OCI-LY1 (cell line): ENCODE data around the gene ABR.

Experiments used
- H2AFZ ChIP-seq: fragments of 200-600 bp; sonication (generic), shearing (Covaris generic); 2 replicates; pipeline ENCODE4 v1.6.0; 2014; ENCODE audit warnings: antibody characterized with exemption, mild to moderate bottlenecking, low read length
- H3F3A ChIP-seq: fragments of 200-600 bp; sonication (generic), shearing (Covaris generic); 2 replicates; pipeline ENCODE4 v1.6.0; 2014; ENCODE audit warnings: mild to moderate bottlenecking, antibody characterized with exemption, low read length, moderate library complexity; ENCODE audit not compliant: insufficient read depth
- H3K27ac ChIP-seq: fragments of 200-600 bp; sonication (generic); 2 replicates; pipeline ENCODE4 v1.5.1; 2014; ENCODE audit warnings: low read length, mixed run types, mild to moderate bottlenecking, low read depth; ENCODE audit not compliant: poor library complexity, severe bottlenecking
- H3K27me3 ChIP-seq: fragments of 200-600 bp; sonication (generic); 2 replicates; pipeline ENCODE4 v1.6.0; 2014; ENCODE audit warnings: antibody characterized with exemption, mild to moderate bottlenecking, low read length, moderate library complexity; ENCODE audit not compliant: insufficient read depth
- H3K36me3 ChIP-seq: fragments of 200-600 bp; sonication (generic); 2 replicates; pipeline ENCODE4 v1.6.1; 2014; ENCODE audit warnings: mild to moderate bottlenecking, antibody characterized with exemption, low read length, moderate library complexity, mixed read lengths; ENCODE audit not compliant: insufficient read depth
- H3K4me1 ChIP-seq: fragments of 200-600 bp; sonication (generic); 2 replicates; pipeline ENCODE4 v1.5.1; 2014; ENCODE audit warnings: mild to moderate bottlenecking, low read length, moderate library complexity; ENCODE audit not compliant: insufficient read depth, severe bottlenecking
- H3K4me2 ChIP-seq: fragments of 200-600 bp; sonication (generic), shearing (Covaris generic); 2 replicates; pipeline ENCODE4 v1.6.1; 2014; ENCODE audit warnings: low read length
- H3K4me3 ChIP-seq: fragments of 200-600 bp; sonication (generic); 2 replicates; pipeline ENCODE4 v1.5.1; 2014; ENCODE audit warnings: low read length, low read depth, mild to moderate bottlenecking, mixed read lengths; ENCODE audit not compliant: poor library complexity, severe bottlenecking
- H3K79me2 ChIP-seq: fragments of 200-600 bp; shearing (Covaris generic); 2 replicates; pipeline ENCODE4 v1.6.1; 2016; ENCODE audit warnings: mixed run types, low read length, mixed read lengths; ENCODE audit not compliant: insufficient read depth
- H3K9ac ChIP-seq: fragments of 200-600 bp; sonication (generic), shearing (Covaris generic); 2 replicates; pipeline ENCODE4 v1.6.1; 2014; ENCODE audit warnings: mild to moderate bottlenecking, low read length, mixed read lengths
- H3K9me2 ChIP-seq: fragments of 200-600 bp; sonication (generic), shearing (Covaris generic); 2 replicates; pipeline ENCODE4 v1.6.1; 2014; ENCODE audit warnings: low read depth, mild to moderate bottlenecking, low read length, mixed read lengths
- H3K9me3 ChIP-seq: fragments of 200-600 bp; shearing (Covaris generic); 2 replicates; pipeline ENCODE4 v1.6.1; 2014; ENCODE audit warnings: low read length, mixed read lengths
- H4K20me1 ChIP-seq: fragments of 200-600 bp; sonication (generic), shearing (Covaris generic); 2 replicates; pipeline ENCODE4 v1.6.0; 2016; ENCODE audit warnings: mild to moderate bottlenecking, low read length; ENCODE audit not compliant: insufficient read depth
- EZH2 ChIP-seq: fragments of 200-600 bp; sonication (generic), shearing (Covaris generic); IDR thresholded peaks from 2 replicates; pipeline ENCODE4 v1.8.0; 2017; ENCODE audit warnings: borderline replicate concordance, mixed run types, mild to moderate bottlenecking, antibody characterized with exemption, low read length, moderate library complexity, mixed read lengths
- TF ChIP-seq, protein P1 (sequence below): fragments of 200-600 bp; sonication (generic), shearing (Covaris generic); IDR thresholded peaks from 2 replicates; pipeline ENCODE4 v1.5.1; 2017; ENCODE audit warnings: mild to moderate bottlenecking, antibody characterized with exemption, low read length, moderate library complexity, mixed read lengths

ABR gene

DNA sequence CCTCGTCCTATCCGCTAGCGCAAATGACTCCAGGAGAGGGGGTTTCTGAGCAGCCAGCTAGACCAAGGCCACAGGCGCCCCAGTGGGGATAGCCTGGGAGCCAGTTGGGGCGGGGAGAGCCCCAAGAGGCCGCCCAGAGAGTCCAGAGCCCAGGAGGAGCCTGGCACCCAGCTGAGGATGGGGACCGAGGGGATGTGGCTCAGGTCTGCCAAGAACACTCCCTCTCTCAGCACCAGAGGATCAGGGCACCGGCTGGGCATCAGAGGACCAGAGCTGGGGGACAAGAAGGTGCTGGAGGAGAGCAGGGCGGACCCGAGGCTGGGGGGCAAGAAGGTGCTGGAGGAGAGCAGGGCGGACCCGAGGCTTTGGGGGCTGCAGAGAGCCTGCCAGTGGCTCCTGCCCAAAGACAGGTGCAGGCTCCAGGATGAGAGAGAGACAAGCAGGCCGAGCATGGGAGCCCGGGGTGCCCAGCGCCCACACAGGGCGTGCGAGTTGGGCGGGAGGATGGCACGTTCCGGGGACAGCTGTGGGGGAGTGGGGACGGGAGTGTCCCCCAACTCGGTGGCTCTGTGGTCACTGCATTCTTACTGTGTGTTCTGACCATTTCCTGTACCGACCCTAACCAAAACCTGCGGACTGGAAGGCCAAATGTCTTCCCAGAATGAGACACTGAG lies 143.5 kb downstream of the ABR start:
- Histone ChIP-seq H2AFZ (no peak overlapping the region), H3K4me2 (no peak overlapping the region), H3K27me3 (no peaks in the 10 kb centered on the region), H3K4me1 (peaks cover 5% of the 10 kb centered on the region), H3F3A (no peaks in the 10 kb centered on the region), H3K4me3 (no peak overlapping the region), H3K36me3 (no peaks in the 10 kb centered on the region), H4K20me1 (no peaks in the 10 kb centered on the region), H3K27ac (no peak overlapping the region), H3K9ac (no peak overlapping the region), H3K9me3 (no peaks in the 10 kb centered on the region), H3K79me2 (no peaks in the 10 kb centered on the region), H3K9me2 (no peaks in the 10 kb centered on the region)
- TF ChIP-seq, protein P1, sequence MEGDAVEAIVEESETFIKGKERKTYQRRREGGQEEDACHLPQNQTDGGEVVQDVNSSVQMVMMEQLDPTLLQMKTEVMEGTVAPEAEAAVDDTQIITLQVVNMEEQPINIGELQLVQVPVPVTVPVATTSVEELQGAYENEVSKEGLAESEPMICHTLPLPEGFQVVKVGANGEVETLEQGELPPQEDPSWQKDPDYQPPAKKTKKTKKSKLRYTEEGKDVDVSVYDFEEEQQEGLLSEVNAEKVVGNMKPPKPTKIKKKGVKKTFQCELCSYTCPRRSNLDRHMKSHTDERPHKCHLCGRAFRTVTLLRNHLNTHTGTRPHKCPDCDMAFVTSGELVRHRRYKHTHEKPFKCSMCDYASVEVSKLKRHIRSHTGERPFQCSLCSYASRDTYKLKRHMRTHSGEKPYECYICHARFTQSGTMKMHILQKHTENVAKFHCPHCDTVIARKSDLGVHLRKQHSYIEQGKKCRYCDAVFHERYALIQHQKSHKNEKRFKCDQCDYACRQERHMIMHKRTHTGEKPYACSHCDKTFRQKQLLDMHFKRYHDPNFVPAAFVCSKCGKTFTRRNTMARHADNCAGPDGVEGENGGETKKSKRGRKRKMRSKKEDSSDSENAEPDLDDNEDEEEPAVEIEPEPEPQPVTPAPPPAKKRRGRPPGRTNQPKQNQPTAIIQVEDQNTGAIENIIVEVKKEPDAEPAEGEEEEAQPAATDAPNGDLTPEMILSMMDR, result no peak
- TF ChIP-seq EZH2, result no peak

DNA sequence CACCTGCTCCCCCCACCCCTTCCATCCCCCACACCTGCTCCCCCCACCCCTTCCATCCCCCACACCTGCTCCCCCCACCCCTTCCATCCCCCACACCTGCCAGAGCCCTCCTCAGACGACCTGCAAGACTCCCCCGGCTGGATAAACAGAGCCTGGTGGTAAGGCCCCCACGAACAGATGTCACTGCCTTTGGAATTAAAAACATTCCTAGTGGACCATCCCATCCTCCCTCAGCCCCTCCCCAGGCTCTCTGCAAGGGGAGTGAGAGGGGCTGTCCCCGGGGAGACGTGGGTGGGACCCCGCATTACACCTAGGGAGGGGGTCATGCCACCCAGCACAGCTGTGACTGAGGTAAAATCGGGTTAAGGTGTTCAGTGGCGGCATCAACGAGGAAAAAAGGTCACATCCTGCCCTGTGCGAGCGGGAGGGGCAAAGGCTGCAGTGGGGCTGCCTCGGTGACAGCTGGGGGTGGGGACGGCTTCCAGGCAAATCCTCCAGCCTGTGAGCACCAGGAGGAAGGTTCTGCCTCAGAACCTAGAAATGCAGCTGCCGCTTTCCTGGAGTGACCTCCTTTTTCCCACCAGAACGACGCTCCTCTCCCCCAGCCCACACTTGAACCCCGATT lies 144.1 kb downstream of the ABR start:
- Histone ChIP-seq H3K9ac (no peak overlapping the region), H3K9me2 (no peaks in the 10 kb centered on the region), H3K27ac (no peak overlapping the region), H3K4me2 (no peak overlapping the region), H3K27me3 (no peaks in the 10 kb centered on the region), H3K4me1 (peaks cover 5% of the 10 kb centered on the region), H3K36me3 (no peaks in the 10 kb centered on the region), H2AFZ (no peak overlapping the region), H3F3A (no peaks in the 10 kb centered on the region), H4K20me1 (no peaks in the 10 kb centered on the region), H3K4me3 (no peak overlapping the region), H3K79me2 (no peaks in the 10 kb centered on the region), H3K9me3 (no peaks in the 10 kb centered on the region)
- TF ChIP-seq EZH2, result no peak
- TF ChIP-seq, protein P1, result no peak

DNA sequence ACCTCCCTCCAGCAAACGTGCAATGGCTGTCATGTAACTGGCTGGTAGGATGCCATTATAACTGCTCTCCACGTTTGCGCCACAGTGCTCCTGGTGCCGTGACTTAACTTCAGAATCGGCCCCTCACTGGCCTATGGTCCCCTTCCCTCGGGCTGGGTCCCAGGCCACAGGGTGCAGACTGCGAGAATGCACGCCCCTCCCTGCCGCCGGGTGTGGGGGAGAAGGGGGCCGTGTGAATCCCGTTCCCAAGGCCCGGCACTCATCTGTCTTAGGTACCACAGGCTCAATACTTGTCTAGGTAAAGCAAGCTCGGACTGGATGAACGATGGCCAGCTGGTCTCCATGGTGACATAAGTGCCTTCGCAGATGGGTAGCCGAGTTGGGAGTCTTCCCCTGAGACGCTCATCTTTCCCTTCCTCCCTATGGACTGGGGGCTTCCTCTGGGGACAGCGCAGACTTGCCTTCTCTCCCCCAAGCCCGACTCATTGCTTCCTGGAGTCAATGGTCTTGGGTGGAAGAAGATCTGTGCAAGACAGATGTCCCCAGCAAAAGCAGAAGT lies 145.1 kb downstream of the ABR start:
- Histone ChIP-seq H3K36me3 (no peaks in the 10 kb centered on the region), H3K4me3 (no peak overlapping the region), H3K4me1 (peaks cover 5% of the 10 kb centered on the region), H3K9me2 (no peaks in the 10 kb centered on the region), H3K9me3 (no peaks in the 10 kb centered on the region), H4K20me1 (no peaks in the 10 kb centered on the region), H3K4me2 (no peak overlapping the region), H3K79me2 (no peaks in the 10 kb centered on the region), H3K27ac (no peak overlapping the region), H3F3A (no peaks in the 10 kb centered on the region), H2AFZ (no peak overlapping the region), H3K27me3 (no peaks in the 10 kb centered on the region), H3K9ac (no peak overlapping the region)
- TF ChIP-seq, protein P1, result no peak
- TF ChIP-seq EZH2, result no peak
